Prostate gland (tissue), 2 donors: ENCODE measurements around the gene REEP6.

ENCODE experiments used
- POLR2A ChIP-seq: fragments of 450-650 bp; IDR thresholded peaks from one replicate; pipeline ENCODE4 v1.6.1; 2016; ENCODE audit warnings: antibody characterized with exemption, mild to moderate bottlenecking
- POLR2AphosphoS5 ChIP-seq: sonication (generic); formaldehyde crosslinking; IDR thresholded peaks from one replicate; pipeline ENCODE4 v1.6.1; 2017; ENCODE audit warnings: antibody characterized with exemption
- TF ChIP-seq, protein P1 (sequence below), 4 experiments: fragments of 200-600 bp in 2 of 4; fragments of 450-650 bp in 2 of 4; sonication (generic) in 2 of 4; IDR thresholded peaks; 1 replicate in 3 of 4; 2 replicates in 1 of 4; pipeline ENCODE4 v1.5.1; 2016 to 2019; ENCODE audit warnings: antibody characterized with exemption in 4 of 4, mild to moderate bottlenecking in 2 of 4, moderate library complexity in 2 of 4

DNA sequence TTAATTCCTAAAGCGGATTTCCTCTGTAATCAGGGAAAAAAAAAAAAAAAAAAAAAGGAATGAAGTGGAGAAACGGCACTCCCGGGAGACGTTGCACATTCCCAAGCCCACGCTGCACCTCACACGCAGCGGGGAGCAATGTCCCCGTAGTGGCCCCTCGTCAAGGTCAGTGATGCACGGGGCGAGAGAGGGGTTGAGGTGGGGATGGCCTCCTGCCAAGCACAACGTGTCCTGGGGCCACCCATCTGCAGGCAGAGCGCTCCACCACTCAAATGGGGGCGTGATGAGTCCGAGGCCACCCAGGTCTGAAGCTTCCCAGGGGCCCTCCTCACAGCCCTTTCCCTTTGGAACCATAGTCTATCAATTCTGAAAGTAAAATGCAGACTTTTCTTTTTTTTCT is 48.0 kb downstream of the REEP6 start:
- TF ChIP-seq, protein P1, sequence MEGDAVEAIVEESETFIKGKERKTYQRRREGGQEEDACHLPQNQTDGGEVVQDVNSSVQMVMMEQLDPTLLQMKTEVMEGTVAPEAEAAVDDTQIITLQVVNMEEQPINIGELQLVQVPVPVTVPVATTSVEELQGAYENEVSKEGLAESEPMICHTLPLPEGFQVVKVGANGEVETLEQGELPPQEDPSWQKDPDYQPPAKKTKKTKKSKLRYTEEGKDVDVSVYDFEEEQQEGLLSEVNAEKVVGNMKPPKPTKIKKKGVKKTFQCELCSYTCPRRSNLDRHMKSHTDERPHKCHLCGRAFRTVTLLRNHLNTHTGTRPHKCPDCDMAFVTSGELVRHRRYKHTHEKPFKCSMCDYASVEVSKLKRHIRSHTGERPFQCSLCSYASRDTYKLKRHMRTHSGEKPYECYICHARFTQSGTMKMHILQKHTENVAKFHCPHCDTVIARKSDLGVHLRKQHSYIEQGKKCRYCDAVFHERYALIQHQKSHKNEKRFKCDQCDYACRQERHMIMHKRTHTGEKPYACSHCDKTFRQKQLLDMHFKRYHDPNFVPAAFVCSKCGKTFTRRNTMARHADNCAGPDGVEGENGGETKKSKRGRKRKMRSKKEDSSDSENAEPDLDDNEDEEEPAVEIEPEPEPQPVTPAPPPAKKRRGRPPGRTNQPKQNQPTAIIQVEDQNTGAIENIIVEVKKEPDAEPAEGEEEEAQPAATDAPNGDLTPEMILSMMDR (IDR thresholded peaks at IDR 0.05): no peak
- TF ChIP-seq POLR2AphosphoS5: no peak
- TF ChIP-seq POLR2A: no peak
